Activated CD4-positive, alpha-beta T cell treated with anti-CD3 and anti-CD28 coated beads, Interleukin-2, Interleukin-4, amounts not matched to agents 100 ng/mL and 50 ng/mL, durations not matched to agents 16 hours and 8 hours (primary cell): ENCODE results near the gene KLHDC1.

Source experiments
- DNase-seq: peaks from one replicate; pipeline ENCODE4 v3.0.0-alpha.2; 2020; ENCODE audit warnings: low spot score

Gene KLHDC1

GRCh38 chr14:49786315-49786714 is 93.4 kb downstream of the KLHDC1 start:
- no peak for DNase-seq

GRCh38 chr14:49792618-49793017 is 99.7 kb downstream of the KLHDC1 start:
- no peak for DNase-seq

- DNase-seq: no peak
These were observed 103.1 kb downstream of the KLHDC1 start for GRCh38 chr14:49796025-49796424.
